HL-60/S4 (cell line): ENCODE results near the gene PXMP4.

Source experiments
- in situ Hi-C: fragments of 300-500 bp; cut with MboI; formaldehyde crosslinking; loops from 2 replicates; pipeline ENCODE4 v1.14.3; 2022; ENCODE audit warnings: low sequenced_read_pairs

The PXMP4 gene

GRCh38 chr20:33670715-33671499 lies 49.2 kb downstream of the PXMP4 start:
- in situ Hi-C loops, result no loop called here

- in situ Hi-C loops, result loop anchor here (10.0 kb wide), 1 partner anchor 205 kb away; no protein-coding TSS in a partner anchor
Observed at GRCh38 chr20:33669873-33670640, 50.1 kb downstream of the PXMP4 start.

DNA sequence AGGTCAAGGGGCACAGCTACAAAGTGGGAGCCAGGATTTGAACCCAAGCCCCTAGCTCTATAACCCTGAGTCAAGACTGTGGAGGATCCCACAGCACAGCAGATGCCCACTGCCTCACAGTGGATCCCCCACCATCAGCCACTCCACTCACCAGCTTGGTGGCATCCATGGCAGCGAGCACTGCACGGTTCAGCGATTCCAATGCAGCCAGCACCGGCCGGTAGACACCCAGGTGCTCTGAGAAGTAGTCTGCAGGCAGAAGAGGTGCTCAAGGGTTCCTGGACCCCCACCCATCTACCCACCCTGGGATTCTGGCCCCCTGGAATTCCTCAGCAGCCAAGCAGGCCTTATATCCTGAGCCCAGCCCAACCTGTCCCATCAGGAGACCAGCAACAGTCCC lies 50.9 kb downstream of the PXMP4 start:
- in situ Hi-C loops, result loop anchor here (10.0 kb wide), 1 partner anchor 204 kb away; no protein-coding TSS in a partner anchor

DNA sequence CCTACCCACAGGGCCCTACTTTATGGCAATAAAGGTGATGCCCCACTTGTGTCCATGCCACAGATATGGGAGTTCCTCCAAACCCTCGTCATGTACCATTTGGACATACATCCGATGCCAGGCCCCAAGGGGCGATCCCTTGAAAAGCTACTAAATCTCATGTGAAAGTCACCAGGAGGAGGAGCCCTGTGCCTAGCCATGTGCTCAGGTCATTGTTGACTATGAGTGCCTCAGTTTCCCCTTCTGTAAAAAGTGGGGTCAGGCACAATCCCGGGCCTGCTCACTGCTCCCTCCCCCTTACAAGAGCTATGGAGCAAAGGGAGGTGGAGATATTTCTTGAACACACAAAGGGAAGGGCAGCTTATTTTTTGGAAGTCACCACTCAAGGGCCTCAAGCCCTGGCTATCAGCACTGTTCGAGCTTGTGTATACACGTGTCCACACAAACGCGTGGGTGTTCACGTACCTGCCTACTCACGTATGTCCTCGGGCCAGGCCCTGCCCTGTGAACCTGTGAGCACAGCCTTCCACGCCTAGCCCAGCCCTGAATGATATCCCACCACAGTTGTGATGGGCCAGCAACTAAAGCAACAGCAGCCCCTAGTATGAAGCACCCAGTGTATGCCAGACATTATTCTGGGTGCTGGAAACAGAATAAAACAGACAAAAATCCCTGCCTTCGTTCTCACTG lies 51.5 kb downstream of the PXMP4 start:
- in situ Hi-C loops, result loop anchor here (10.0 kb wide), 1 partner anchor 204 kb away; no protein-coding TSS in a partner anchor

DNA sequence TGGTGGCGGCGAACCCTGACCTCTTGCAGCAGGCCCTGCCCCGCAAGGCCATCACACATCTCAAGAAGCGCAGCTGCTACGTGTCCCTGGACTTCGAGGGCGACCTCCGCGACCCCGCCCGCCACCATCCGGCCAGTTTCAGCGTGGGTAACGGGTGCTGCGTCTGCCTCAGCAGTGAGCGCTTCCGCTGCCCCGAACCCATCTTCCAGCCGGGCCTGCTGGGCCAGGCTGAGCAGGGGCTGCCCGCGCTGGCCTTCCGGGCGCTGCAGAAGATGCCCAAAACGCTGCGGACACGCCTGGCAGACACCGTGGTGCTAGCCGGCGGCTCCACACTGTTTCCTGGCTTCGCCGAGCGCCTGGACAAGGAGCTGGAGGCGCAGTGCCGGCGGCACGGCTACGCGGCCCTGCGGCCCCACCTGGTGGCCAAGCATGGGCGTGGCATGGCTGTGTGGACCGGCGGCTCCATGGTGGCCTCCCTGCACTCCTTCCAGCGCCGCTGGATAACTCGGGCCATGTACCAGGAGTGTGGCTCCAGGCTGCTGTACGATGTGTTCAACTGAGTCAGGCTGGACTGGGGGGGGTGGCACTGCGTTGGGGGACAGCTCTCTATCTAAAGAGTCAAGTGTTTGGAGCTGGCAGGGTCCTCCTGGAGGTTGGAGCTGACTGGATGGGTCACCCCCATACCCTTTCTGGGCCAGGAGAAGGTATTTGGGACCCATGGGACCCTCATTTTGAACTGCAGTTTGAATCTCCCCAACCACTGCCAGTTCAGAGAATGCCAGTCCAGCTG lies 52.2 kb downstream of the PXMP4 start:
- in situ Hi-C loops, result loop anchor here (10.0 kb wide), 1 partner anchor 203 kb away; no protein-coding TSS in a partner anchor

- in situ Hi-C loops, result loop anchor here (10.0 kb wide), 1 partner anchor 202 kb away; no protein-coding TSS in a partner anchor
Observed at GRCh38 chr20:33667245-33667675, 52.9 kb downstream of the PXMP4 start.

GRCh38 chr20:33666293-33667244 lies 53.5 kb downstream of the PXMP4 start, which contains the start of gene ACTL10:
Gene ACTL10, plus strand, starts transcription at chr20:33666943. Its CDS starts 555 bp downstream, at chr20:33667498.
- in situ Hi-C loops, result loop anchor here (10.0 kb wide), 1 partner anchor 202 kb away; no protein-coding TSS in a partner anchor

DNA sequence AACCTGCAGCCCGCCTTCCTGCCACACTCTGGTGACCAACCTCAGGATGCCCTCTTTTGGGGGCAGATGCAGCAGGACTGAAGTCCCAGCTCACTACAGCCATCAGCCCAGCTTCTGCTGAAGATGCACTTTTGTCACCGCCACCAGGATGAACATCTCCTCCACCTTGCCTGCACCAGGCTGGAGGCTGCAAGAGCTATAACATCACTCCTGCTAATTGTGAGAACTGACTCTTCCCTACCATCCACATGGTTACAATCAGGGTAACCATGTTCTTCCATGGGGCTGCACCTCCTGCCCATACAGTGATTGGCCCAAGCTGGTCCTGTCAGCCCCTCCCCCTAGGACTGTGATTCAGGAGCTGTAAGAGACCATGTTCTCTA lies 55.4 kb downstream of the PXMP4 start:
- in situ Hi-C loops, result loop anchor here (10.0 kb wide), 1 partner anchor 200 kb away; no protein-coding TSS in a partner anchor

- in situ Hi-C loops, result loop anchor here (10.0 kb wide), 1 partner anchor 199 kb away; no protein-coding TSS in a partner anchor
Observed at GRCh38 chr20:33664085-33664761, 55.9 kb downstream of the PXMP4 start.

- in situ Hi-C loops, result loop anchor here (10.0 kb wide), 1 partner anchor 199 kb away; no protein-coding TSS in a partner anchor
Observed at GRCh38 chr20:33663161-33664084, 56.7 kb downstream of the PXMP4 start.

GRCh38 chr20:33662172-33662571 lies 57.9 kb downstream of the PXMP4 start, which contains the start of gene C20orf144:
Gene C20orf144, plus strand, starts transcription at chr20:33662327. Its CDS starts 19 bp downstream, at chr20:33662346.
- in situ Hi-C loops, result loop anchor here (10.0 kb wide), 1 partner anchor 197 kb away; no protein-coding TSS in a partner anchor

GRCh38 chr20:33660685-33661058 lies 59.4 kb downstream of the PXMP4 start:
- in situ Hi-C loops, result loop anchor here (10.0 kb wide), 1 partner anchor 196 kb away; no protein-coding TSS in a partner anchor

- in situ Hi-C loops, result loop anchor here (10.0 kb wide), 1 partner anchor 195 kb away; no protein-coding TSS in a partner anchor
Observed at GRCh38 chr20:33660035-33660684, 60.0 kb downstream of the PXMP4 start.

GRCh38 chr20:33659341-33660034 lies 60.6 kb downstream of the PXMP4 start:
- in situ Hi-C loops, result loop anchor here (10.0 kb wide), 1 partner anchor 195 kb away; no protein-coding TSS in a partner anchor

GRCh38 chr20:33658929-33659328 lies 61.2 kb downstream of the PXMP4 start:
- in situ Hi-C loops, result no loop called here

- in situ Hi-C loops, result no loop called here
Observed at GRCh38 chr20:33658510-33658909, 61.6 kb downstream of the PXMP4 start.
